ENCODE results near the gene ENPP7.

ENPP7 gene

DNA sequence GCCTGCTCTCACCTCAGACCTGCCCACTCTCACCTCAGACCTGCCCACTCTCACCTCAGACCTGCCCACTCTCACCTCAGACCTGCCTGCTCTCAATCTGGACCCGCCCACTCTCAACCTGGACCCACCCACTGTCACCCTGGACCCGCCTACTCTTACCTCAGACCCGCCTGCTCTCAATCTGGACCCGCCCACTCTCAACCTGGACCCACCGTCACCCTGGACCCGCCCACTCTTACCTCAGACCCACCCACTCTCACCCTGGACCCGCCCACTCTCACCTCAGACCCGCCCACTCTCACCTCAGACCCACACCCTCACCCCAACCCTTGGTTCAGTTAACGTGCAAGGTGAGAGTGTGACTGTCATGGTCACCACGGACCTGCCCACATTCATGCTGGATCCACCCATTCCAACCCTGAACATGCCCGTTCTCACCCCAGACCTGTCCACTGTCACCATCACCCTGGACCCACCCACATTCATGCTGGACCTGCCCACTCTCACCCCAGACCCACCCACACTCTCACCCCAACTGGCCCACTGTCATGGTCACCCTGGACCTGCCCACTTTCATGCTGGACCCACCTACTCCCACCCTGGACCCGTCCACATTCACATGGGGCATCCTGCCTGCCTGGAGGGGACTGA lies 31.2 kb upstream of the ENPP7 start:
- Histone ChIP-seq H3K9ac (ENCODE audit: low read length) (no peak overlapping the region), H2AFZ (ENCODE audit: low read depth, low read length, severe bottlenecking) (no peak overlapping the region), H3K79me2 (ENCODE audit: insufficient read depth, low read length) (no peaks in the 10 kb centered on the region), H3K4me2 (ENCODE audit: low read depth, low read length, poor library complexity, severe bottlenecking) (no peak overlapping the region), H3K36me3 (ENCODE audit: low read length) (no peaks in the 10 kb centered on the region), H3K27me3 (ENCODE audit: low read length) (no peaks in the 10 kb centered on the region), H4K20me1 (ENCODE audit: low read depth, low read length) (no peaks in the 10 kb centered on the region), H3F3A (ENCODE audit: insufficient read depth) (no peaks in the 10 kb centered on the region), H3K27ac (ENCODE audit: low read depth, low read length) (no peak overlapping the region), H3K9me3 (ENCODE audit: insufficient read depth, low read length) (no peaks in the 10 kb centered on the region), H3K9me2 (replicated peaks; ENCODE audit: insufficient read depth, low read length) (no peaks in the 10 kb centered on the region), H3K4me3 (ENCODE audit: insufficient read depth, low read length, poor library complexity, severe bottlenecking) (no peak overlapping the region)
- no peak for TF ChIP-seq EZH2phosphoT487 (conservative IDR thresholded peaks at IDR 0.05; ENCODE audit: low read length)
- TF ChIP-seq, protein P1, sequence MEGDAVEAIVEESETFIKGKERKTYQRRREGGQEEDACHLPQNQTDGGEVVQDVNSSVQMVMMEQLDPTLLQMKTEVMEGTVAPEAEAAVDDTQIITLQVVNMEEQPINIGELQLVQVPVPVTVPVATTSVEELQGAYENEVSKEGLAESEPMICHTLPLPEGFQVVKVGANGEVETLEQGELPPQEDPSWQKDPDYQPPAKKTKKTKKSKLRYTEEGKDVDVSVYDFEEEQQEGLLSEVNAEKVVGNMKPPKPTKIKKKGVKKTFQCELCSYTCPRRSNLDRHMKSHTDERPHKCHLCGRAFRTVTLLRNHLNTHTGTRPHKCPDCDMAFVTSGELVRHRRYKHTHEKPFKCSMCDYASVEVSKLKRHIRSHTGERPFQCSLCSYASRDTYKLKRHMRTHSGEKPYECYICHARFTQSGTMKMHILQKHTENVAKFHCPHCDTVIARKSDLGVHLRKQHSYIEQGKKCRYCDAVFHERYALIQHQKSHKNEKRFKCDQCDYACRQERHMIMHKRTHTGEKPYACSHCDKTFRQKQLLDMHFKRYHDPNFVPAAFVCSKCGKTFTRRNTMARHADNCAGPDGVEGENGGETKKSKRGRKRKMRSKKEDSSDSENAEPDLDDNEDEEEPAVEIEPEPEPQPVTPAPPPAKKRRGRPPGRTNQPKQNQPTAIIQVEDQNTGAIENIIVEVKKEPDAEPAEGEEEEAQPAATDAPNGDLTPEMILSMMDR (IDR thresholded peaks at IDR 0.05; ENCODE audit: insufficient read depth, low read length, poor library complexity, severe bottlenecking), result no peak

DNA sequence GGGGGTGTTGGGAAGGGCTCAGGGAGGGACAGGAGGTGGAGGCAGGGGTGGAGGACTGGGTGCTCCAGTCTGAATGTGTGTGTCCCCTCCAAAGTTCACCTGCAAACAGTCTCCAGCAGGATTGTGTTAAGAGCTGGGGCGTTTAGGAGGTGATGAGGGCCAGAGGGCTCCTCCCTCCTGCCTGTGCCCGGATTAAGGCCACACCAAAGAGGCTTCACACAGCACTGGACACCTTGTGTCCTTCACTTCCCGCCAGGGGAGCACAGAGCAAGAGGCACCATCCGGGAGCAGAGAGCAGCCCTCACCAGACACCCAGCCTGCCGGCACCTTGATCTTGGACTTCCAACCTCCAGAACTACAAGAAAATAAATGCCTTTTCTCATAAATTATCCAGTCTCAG lies 30.2 kb upstream of the ENPP7 start:
- no peak for TF ChIP-seq EZH2phosphoT487 (conservative IDR thresholded peaks at IDR 0.05; ENCODE audit: low read length)
- TF ChIP-seq, protein P1 (IDR thresholded peaks at IDR 0.05; ENCODE audit: insufficient read depth, low read length, poor library complexity, severe bottlenecking), result no peak
- H3F3A ChIP-seq (ENCODE audit: insufficient read depth), result no peaks in the 10 kb centered on the region
- no peaks in the 10 kb centered on the region for H3K27me3 ChIP-seq (ENCODE audit: low read length)
- H3K9me3 ChIP-seq (ENCODE audit: insufficient read depth, low read length), result no peaks in the 10 kb centered on the region
- no peak overlapping the region for H2AFZ ChIP-seq (ENCODE audit: low read depth, low read length, severe bottlenecking)
- no peaks in the 10 kb centered on the region for H3K36me3 ChIP-seq (ENCODE audit: low read length)
- H3K79me2 ChIP-seq (ENCODE audit: insufficient read depth, low read length), result no peaks in the 10 kb centered on the region
- H3K4me2 ChIP-seq (ENCODE audit: low read depth, low read length, poor library complexity, severe bottlenecking), result no peak overlapping the region
- H3K4me3 ChIP-seq (ENCODE audit: insufficient read depth, low read length, poor library complexity, severe bottlenecking), result no peak overlapping the region
- H3K27ac ChIP-seq (ENCODE audit: low read depth, low read length), result no peak overlapping the region
- H3K9ac ChIP-seq (ENCODE audit: low read length), result no peak overlapping the region
- H3K9me2 ChIP-seq (replicated peaks; ENCODE audit: insufficient read depth, low read length), result no peaks in the 10 kb centered on the region
- H4K20me1 ChIP-seq (ENCODE audit: low read depth, low read length), result no peaks in the 10 kb centered on the region

DNA sequence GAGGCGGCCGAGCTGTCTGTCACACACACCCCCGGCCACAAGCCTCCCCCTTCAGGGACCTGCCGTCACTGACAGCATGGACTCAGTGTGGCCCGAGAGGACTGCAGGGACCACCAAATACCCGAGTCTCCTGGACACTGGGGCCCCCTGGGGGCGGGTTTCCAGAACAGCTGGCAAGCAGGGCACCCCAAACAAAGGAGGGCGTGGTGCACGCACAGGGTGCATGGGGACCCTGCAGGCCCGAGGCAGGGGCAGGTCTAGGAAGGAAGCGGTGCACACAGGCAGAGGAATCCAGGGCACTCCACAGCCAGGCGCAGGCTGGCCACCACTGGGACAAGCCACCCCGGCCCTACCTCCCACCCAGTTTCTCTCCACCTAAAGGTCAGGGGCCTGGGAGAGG lies 28.7 kb upstream of the ENPP7 start:
- no peak for TF ChIP-seq EZH2phosphoT487 (conservative IDR thresholded peaks at IDR 0.05; ENCODE audit: low read length)
- TF ChIP-seq, protein P1 (IDR thresholded peaks at IDR 0.05; ENCODE audit: insufficient read depth, low read length, poor library complexity, severe bottlenecking), result no peak
- H3F3A ChIP-seq (ENCODE audit: insufficient read depth), result no peaks in the 10 kb centered on the region
- H3K27ac ChIP-seq (ENCODE audit: low read depth, low read length), result no peak overlapping the region
- no peak overlapping the region for H2AFZ ChIP-seq (ENCODE audit: low read depth, low read length, severe bottlenecking)
- no peaks in the 10 kb centered on the region for H3K79me2 ChIP-seq (ENCODE audit: insufficient read depth, low read length)
- H3K9ac ChIP-seq (ENCODE audit: low read length), result no peak overlapping the region
- H3K9me3 ChIP-seq (ENCODE audit: insufficient read depth, low read length), result no peaks in the 10 kb centered on the region
- no peaks in the 10 kb centered on the region for H4K20me1 ChIP-seq (ENCODE audit: low read depth, low read length)
- H3K27me3 ChIP-seq (ENCODE audit: low read length), result no peaks in the 10 kb centered on the region
- H3K9me2 ChIP-seq (replicated peaks; ENCODE audit: insufficient read depth, low read length), result no peaks in the 10 kb centered on the region
- no peaks in the 10 kb centered on the region for H3K36me3 ChIP-seq (ENCODE audit: low read length)
- H3K4me3 ChIP-seq (ENCODE audit: insufficient read depth, low read length, poor library complexity, severe bottlenecking), result no peak overlapping the region
- no peak overlapping the region for H3K4me2 ChIP-seq (ENCODE audit: low read depth, low read length, poor library complexity, severe bottlenecking)
